Adipocyte (in vitro differentiated cells): ENCODE data around the gene ASS1.
A peak's percentile ranks its signal among the peaks of the same experiment; 100 is the strongest.

Experiments
- DNase-seq: peaks from one replicate; pipeline ENCODE4 v3.0.0-alpha.2; 2015; ENCODE audit warnings: low read depth
- H3K27me3 ChIP-seq: replicated peaks from 2 replicates; pipeline ENCODE4 v1.7.0; 2013; ENCODE audit warnings: mild to moderate bottlenecking, low read length, moderate library complexity; ENCODE audit not compliant: control insufficient read depth, insufficient read depth
- H3K36me3 ChIP-seq: 2 replicates; pipeline ENCODE4 v1.7.0; 2013; ENCODE audit warnings: low read length, mild to moderate bottlenecking, moderate library complexity; ENCODE audit not compliant: control insufficient read depth, insufficient read depth, severe bottlenecking
- H3K4me1 ChIP-seq: 2 replicates; pipeline ENCODE4 v1.7.0; 2013; ENCODE audit warnings: mild to moderate bottlenecking, low read length, moderate library complexity; ENCODE audit not compliant: control insufficient read depth, insufficient read depth
- H3K4me3 ChIP-seq: 2 replicates; pipeline ENCODE4 v1.7.0; 2013; ENCODE audit warnings: mild to moderate bottlenecking, low read length, moderate library complexity
- H3K9ac ChIP-seq: 2 replicates; pipeline ENCODE4 v1.7.0; 2013; ENCODE audit warnings: mild to moderate bottlenecking, low read length, moderate library complexity
- H3K9me3 ChIP-seq: 2 replicates; pipeline ENCODE4 v1.7.0; 2013; ENCODE audit warnings: mild to moderate bottlenecking, low read length, moderate library complexity; ENCODE audit not compliant: control insufficient read depth

ASS1 gene

DNA sequence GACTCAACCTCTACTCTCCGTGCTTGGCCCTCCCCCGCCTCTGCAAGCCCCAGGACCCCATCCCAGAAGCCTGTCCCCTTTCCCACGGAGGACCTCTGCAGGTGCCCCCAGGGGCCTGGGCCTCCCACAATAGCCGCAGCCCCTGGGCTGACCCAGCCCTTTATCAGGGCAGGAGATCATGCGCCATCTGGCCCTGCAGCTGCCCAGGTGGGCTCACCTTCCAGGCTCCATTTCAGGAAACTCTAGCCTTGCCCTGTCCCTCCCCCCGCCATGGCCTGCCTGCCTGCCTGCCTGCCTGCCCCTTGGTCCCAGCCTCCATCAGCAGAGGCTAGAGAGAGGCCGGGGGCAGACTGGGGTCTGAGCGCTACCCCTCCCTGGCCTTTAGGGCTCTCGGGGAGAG, 48.7 kb downstream of the ASS1 start:
- H3K4me3 ChIP-seq, result no peak overlapping the region
- no peak overlapping the region for H3K9ac ChIP-seq
- no peak for DNase-seq
- no peaks in the 10 kb centered on the region for H3K9me3 ChIP-seq
- H3K36me3 ChIP-seq, result peaks cover 97% of the 10 kb centered on the region
- H3K4me1 ChIP-seq, result peaks cover 11% of the 10 kb centered on the region
- no peaks in the 10 kb centered on the region for H3K27me3 ChIP-seq

DNA sequence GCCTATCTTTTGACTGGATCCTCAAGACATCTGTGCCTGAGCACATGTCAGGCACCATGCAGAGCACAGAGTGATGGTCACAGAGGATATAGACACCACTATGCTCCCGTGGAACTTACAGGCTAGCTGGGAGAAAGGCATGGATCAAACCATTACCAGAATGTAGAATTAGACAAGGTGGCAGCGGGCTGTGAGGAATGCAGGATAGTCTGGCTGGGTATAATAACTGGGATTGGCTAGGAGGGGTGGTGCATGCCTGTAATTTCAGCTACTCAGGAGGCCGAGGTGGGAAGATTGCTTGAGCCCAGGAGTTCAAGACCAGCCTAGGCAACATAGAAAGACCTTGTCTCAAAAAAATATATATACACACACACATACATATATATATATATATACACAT, 50.3 kb downstream of the ASS1 start:
- H3K4me1 ChIP-seq, result peaks cover 23% of the 10 kb centered on the region
- no peak overlapping the region for H3K9ac ChIP-seq
- no peak for DNase-seq
- H3K9me3 ChIP-seq, result no peaks in the 10 kb centered on the region
- H3K27me3 ChIP-seq, result no peaks in the 10 kb centered on the region
- peaks cover 97% of the 10 kb centered on the region for H3K36me3 ChIP-seq
- H3K4me3 ChIP-seq, result no peak overlapping the region

DNA sequence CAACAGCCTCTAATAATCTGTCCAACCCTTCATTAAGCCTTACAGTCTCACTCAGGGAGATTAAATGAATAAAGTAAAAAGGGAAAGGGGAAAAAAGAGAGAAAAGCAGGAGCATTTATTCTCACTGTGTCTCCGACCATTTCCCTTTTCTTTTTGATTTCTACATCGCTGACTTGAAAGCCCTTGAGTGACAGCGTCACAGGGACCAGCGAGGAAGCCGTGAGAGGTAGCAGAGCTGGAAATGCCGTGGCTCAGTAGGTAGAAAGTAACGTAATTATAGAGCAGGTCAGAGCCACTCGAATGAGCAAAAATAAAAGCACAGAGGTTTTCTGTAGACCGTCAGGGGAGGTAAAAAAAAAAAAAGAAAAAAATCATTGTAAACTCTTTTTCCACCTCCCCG, 52.4 kb downstream of the ASS1 start:
- no peak overlapping the region for H3K9ac ChIP-seq
- H3K9me3 ChIP-seq, result no peaks in the 10 kb centered on the region
- H3K27me3 ChIP-seq, result no peaks in the 10 kb centered on the region
- H3K4me1 ChIP-seq, result peaks cover 23% of the 10 kb centered on the region
- no peak for DNase-seq
- peaks cover 100% of the 10 kb centered on the region for H3K36me3 ChIP-seq
- H3K4me3 ChIP-seq, result no peak overlapping the region

DNA sequence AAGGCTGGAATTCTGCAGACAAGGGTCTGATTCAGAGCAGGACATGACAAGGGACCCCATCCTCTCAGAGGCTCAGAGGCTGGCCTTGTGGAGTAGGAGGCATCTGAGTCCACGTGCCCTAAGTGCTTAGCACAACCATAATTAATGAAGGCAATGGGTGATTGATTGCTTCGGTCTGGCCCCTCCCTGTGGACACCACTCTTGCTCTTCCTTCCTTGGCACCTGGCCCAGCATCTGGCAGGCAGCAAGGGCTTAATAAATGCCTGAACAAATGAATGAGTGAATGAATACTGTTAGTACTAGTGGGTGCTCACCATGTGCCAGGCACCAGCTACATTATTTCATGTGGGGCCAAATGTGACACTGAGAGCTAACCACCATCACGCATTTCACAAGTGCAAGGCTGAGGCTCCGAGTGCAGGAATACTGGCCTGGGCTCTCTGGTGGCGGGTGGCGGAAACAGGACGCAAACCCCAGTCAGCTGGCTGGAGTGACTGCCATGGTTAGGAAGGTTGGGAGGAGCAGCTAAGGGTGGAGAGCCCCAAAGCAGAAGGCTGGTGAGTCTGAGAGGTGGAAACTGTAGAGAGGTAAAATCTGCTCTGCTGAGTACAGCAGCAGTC, 53.6 kb downstream of the ASS1 start:
- no peaks in the 10 kb centered on the region for H3K27me3 ChIP-seq
- H3K9me3 ChIP-seq, result no peaks in the 10 kb centered on the region
- peaks cover 23% of the 10 kb centered on the region for H3K4me1 ChIP-seq
- H3K9ac ChIP-seq, result no peak overlapping the region
- no peak overlapping the region for H3K4me3 ChIP-seq
- no peak for DNase-seq
- peaks cover 91% of the 10 kb centered on the region for H3K36me3 ChIP-seq

DNA sequence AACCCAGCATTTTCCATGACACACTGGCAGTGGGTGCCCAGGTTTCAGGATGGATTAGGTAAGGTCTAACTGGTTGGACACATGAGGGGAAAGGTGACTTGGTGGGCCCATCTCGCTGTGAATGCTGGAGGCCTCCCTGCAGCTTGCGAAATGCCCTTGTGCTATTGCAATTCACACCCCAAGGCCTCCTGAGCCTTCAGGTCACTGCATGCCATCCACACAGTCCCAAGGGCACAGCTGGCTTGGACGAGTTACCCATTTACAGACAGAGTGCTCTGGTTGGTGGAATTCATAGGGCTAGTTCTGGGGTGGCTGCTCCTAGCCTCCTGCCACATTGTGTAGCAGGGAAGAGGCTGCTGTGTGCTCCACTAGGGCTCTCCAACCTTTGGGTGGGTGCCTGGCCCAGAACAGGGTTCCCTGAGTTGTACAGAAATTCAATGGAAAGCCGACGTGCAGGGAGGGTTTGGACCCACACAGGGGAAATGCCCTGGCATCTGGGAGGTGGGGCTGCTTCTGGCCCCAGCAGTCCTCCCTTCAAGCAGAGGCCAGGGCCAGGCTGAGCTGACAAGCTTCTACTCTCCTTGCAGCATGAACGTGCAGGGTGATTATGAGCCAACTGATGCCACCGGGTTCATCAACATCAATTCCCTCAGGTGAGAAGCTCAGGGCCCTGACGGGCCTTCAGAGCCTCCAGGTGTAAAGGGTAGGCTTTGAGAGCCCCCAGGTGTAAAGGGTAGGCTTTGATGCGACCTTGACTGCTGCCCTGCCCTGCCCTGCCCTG, 54.3 kb downstream of the ASS1 start:
- Histone ChIP-seq H3K4me3 (no peak overlapping the region), H3K4me1 (peaks cover 23% of the 10 kb centered on the region), H3K9ac (no peak overlapping the region), H3K27me3 (no peaks in the 10 kb centered on the region), H3K9me3 (no peaks in the 10 kb centered on the region), H3K36me3 (peaks cover 84% of the 10 kb centered on the region)
- DNase-seq, result no peak

DNA sequence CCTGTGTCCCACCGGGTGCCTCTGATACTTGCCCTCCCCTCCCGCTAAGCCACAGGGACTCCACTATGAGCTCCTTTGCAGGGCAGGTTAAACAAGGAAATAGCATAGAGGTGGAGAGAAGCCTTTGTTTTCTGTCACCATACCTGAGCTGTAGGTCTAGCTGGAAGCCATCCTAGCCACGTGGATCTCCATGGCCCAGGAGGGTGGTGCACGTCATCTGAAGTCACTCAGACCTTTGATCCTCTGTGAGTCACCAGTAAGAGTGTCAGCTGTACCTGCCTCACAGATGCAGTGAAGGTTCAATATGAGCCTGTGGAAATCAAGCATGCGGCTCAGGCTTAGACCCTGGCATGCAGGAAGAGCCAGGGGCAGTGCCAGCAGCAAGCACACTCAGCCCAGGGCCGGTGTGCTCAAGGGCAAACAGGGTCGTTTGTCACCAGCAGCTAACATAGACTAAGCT, 55.1 kb downstream of the ASS1 start:
- peaks cover 23% of the 10 kb centered on the region for H3K4me1 ChIP-seq
- peaks cover 76% of the 10 kb centered on the region for H3K36me3 ChIP-seq
- no peaks in the 10 kb centered on the region for H3K27me3 ChIP-seq
- no peak overlapping the region for H3K4me3 ChIP-seq
- H3K9ac ChIP-seq, result no peak overlapping the region
- H3K9me3 ChIP-seq, result no peaks in the 10 kb centered on the region
- no peak for DNase-seq

DNA sequence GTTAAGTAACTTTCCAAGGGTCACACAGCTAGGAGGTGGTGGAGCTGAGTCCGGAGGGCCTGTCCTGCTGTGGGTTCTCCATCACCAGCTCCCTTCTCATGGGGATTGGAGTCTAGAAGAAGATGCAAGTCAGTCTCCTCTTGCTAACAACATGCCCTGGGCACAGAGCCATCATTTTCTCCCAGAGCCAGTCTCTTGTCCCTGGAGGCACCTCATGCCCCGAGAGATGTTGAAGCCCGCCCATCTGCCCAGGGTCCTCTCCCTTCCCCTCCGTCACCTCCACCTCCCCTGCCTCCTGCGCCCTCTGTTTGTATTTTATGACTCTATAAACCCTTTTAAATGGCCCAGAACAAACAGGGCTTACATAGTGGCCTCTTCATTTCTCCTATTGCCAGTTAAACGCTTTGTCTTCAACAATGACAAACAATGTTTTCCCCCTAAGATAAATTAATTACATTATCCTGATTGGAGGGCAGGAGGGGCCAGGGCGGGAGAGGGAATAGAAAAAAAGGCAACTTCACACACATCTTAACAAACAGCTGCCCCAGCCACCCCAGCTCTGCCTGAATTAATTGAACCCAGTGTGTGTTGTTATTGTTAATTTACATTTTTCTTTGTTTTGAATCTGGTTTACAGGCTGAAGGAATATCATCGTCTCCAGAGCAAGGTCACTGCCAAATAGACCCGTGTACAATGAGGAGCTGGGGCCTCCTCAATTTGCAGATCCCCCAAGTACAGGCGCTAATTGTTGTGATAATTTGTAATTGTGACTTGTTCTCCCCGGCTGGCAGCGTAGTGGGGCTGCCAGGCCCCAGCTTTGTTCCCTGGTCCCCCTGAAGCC, 55.8 kb downstream of the ASS1 start:
- no peak overlapping the region for H3K4me3 ChIP-seq
- peaks cover 23% of the 10 kb centered on the region for H3K4me1 ChIP-seq
- H3K9me3 ChIP-seq, result no peaks in the 10 kb centered on the region
- DNase-seq, result no peak
- H3K9ac ChIP-seq, result no peak overlapping the region
- peaks cover 69% of the 10 kb centered on the region for H3K36me3 ChIP-seq
- H3K27me3 ChIP-seq, result no peaks in the 10 kb centered on the region

DNA sequence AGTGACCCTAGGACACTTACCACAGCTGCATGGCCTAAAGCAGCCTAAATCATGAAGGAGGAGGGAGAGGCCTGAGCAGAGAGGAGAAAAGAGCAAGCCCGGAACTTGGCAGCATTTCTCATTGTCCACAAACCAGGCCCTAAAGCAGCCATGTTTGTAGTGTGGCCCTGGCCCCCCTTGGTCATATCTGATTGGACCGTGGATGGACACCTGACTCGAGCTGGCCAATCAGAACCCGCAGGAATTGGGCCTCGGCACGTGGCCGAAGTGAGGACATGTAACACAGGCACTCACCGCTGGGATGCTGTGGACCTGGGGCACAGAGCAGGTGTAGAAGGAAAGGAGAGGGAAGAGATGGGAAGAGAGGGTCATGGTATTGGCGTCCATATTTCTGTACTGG, 56.9 kb downstream of the ASS1 start:
- no peaks in the 10 kb centered on the region for H3K27me3 ChIP-seq
- H3K9ac ChIP-seq, result no peak overlapping the region
- DNase-seq, result peak; percentile 10
- no peaks in the 10 kb centered on the region for H3K9me3 ChIP-seq
- H3K4me1 ChIP-seq, result peaks cover 23% of the 10 kb centered on the region
- no peak overlapping the region for H3K4me3 ChIP-seq
- H3K36me3 ChIP-seq, result peaks cover 58% of the 10 kb centered on the region

DNA sequence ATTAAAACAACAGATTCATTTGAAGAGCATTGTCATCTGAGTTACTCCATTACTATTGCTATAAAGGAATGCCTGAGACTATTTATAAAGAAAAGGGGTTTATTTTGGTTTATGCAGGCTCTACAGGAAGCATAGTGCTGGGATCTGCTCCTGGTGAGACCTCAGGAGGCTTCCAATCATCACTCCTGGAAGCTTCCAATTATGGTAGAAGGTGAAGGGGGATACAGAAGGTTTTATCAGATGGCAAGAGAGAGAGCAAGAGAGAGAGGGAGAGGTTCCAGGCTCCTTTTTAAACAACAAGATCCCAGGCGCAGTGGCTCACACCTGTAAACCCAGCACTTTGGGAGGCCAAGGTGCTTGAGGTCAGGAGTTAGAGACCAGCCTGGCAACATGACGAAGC, 63.5 kb downstream of the ASS1 start:
- Histone ChIP-seq H3K36me3 (no peaks in the 10 kb centered on the region), H3K4me3 (no peak overlapping the region), H3K9ac (no peak overlapping the region), H3K9me3 (peaks cover 7% of the 10 kb centered on the region), H3K4me1 (no peaks in the 10 kb centered on the region), H3K27me3 (no peaks in the 10 kb centered on the region)
- no peak for DNase-seq

DNA sequence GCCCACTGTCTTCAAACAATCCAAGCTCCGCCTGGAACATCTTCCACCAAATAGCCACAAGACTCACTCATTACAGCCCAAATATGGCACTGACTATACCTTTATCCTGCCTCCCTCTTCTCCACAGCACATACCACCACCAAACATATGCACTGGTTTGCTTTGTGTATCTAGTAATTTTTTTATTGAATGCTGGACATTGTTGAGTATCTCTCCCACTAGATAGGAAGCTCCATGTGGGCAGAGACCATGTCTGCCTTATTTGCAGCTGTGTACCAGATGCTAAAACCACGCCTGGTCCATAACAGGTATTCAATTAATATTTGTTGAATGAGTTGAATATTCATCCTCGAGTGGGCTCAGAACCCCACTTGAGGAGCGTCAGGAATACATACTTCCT, 67.4 kb downstream of the ASS1 start:
- Histone ChIP-seq H3K4me1 (no peaks in the 10 kb centered on the region), H3K27me3 (peaks cover 8% of the 10 kb centered on the region), H3K9me3 (peaks cover 7% of the 10 kb centered on the region), H3K4me3 (no peak overlapping the region), H3K9ac (no peak overlapping the region), H3K36me3 (no peaks in the 10 kb centered on the region)
- DNase-seq, result no peak

DNA sequence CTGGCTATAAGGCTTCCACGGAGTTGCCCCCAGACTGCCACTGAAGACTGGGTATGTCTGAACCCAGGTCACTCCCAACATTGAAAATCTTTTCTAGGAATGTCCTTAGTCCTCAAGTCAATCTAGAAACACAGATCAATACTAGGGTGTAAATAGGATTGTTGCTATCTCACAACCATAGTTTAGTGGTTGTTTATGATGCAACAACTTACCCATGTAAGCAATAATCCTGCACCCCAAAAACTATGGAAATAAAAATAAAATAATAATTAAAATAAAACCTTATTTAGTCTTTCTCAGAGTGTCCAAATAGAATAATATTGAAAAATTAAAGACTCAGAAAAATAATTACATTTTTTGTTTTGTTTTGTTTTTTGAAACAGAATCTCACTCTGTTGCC, 68.3 kb downstream of the ASS1 start:
- H3K4me3 ChIP-seq, result no peak overlapping the region
- H3K27me3 ChIP-seq, result peaks cover 16% of the 10 kb centered on the region
- no peak for DNase-seq
- no peaks in the 10 kb centered on the region for H3K36me3 ChIP-seq
- H3K4me1 ChIP-seq, result no peaks in the 10 kb centered on the region
- H3K9me3 ChIP-seq, result peaks cover 7% of the 10 kb centered on the region
- H3K9ac ChIP-seq, result no peak overlapping the region
